ENCODE measurements around the gene MYLK4.

The MYLK4 gene

DNA sequence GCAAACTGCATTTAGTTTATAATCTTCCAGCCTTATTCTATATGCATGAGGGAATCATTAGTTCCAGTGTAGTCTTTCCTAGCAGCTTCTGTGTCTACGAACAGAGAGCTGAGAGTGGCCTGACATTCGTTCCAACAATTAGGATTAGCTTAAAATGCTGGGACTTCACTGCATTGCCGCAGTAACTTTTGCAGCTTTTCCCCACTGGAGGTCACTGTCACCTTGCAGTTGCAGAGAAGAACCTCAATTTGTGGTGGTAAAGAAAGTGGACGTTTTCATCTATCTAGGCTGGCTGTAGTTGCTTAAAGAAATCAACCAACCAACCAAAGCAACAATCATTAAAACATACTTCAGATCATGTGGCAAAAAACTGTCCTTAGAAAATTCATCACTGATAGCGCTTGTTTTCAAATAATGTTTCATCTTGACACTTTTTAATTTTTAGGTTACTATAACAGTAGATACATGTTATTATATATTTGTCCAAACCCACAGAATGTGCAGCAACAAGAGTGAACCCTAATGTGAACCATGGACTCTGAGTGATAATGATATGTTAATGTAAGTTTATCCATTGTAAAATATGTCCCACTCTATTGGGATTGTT lies 12.2 kb downstream of the MYLK4 start:
- no peak overlapping the region for H3K27ac ChIP-seq
- DNase-seq (ENCODE audit: low read depth, low spot score) = no peak

DNA sequence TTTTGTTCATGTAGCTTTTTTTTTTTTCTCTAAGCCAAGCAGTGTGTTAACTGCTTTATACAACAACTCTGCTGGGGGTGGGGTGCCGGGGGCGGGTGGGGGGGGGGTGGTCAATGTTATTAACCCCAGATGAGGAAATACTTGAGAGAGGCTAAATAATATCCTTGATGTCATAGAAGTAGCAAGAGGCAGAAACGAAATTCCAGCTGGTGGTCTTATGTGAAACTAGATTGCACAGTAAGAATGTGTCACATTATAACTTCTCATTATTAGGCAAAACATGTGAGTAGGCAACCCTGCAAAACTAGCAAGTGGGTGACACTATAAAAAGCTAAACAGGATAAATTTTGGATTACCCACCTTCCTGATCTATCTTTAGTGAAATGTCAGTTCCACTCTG lies 12.8 kb downstream of the MYLK4 start:
- DNase-seq (ENCODE audit: low read depth, low spot score) = no peak
- H3K27ac ChIP-seq = no peak overlapping the region

DNA sequence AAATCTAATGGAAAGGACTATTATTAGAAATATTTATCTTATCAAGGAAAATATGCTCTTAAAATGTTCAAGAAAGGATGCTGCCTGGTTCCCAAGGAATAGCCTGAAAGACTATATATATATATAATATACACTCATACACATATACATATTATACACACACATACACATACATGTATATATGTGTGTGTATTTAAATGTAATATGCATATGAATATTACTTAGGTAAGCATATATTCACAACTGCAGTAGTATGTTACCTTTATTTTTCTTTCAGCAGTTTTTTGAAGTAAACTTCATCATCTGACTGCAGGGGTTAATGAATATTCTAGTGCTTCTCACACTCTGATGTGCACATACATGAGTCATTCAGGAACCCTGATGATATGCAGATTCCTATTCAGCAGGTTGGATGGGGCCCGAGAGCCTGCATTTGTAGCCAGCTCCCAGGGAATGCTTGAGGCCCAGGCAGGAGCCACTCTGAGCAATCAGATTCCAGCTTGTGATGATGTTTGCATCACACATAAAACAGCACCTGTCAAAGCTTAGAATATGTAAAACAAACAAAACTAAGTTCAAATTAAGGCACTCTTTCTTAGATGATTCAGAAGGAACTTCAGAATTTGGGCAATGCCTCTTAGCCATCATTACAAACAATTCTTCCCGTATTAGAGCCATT lies 16.1 kb downstream of the MYLK4 start:
- DNase-seq (ENCODE audit: low read depth, low spot score) = no peak
- no peak overlapping the region for H3K27ac ChIP-seq

DNA sequence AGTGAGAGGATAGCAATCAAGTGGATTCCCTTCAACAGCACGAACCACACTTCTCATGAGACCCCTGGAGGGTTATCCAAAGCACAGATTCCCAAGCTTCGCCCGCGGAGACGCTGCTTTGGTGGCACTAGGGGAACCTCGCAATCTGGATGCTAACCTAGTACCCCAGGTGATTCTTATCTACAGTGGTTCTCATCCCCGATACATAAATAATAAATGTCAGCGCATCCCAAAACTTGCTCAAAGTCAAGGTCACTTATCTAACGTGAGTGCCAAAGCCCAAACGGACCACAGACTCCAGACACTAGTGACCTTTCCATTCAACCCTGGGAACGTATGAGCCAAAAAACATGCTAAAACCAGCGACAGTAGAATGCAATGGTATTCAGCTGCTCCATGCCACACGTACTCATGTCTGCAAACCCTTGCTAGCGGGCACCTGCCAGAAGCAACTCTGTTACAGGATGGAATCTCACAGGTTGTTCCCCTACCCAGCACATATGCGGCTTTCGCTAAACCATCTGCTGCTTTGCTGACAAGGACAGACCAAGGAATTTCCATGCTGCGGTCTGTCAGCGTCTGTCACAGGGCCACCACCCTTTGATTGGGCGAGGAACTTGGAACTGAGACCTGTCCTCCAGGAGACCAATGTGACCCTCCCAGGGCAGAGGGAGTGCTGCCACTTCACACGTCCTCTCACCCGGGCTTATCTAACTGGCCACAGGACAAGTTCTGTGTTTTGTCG lies 16.8 kb downstream of the MYLK4 start:
- H3K27ac ChIP-seq = no peak overlapping the region
- DNase-seq (ENCODE audit: low read depth, low spot score) = no peak

DNA sequence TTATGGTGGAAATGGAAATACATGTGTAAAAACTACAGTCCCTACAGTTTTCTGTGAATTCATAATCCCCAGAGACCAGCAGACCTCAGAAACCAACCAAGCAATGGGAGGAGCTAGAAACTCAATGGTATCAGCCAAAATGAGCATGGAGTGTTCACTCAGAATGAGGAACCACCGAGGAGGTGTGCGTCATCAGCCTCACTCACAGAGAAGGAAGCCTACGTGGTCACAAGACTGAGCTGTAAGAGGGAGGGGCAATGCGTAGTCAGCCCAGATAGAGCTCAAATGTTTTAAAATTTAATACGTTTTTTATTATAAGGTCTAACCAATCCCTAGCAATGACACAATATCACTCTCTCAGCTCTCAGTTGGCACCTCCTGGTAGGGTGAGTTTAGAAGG lies 17.4 kb downstream of the MYLK4 start:
- DNase-seq (ENCODE audit: low read depth, low spot score) = no peak
- no peak overlapping the region for H3K27ac ChIP-seq

DNA sequence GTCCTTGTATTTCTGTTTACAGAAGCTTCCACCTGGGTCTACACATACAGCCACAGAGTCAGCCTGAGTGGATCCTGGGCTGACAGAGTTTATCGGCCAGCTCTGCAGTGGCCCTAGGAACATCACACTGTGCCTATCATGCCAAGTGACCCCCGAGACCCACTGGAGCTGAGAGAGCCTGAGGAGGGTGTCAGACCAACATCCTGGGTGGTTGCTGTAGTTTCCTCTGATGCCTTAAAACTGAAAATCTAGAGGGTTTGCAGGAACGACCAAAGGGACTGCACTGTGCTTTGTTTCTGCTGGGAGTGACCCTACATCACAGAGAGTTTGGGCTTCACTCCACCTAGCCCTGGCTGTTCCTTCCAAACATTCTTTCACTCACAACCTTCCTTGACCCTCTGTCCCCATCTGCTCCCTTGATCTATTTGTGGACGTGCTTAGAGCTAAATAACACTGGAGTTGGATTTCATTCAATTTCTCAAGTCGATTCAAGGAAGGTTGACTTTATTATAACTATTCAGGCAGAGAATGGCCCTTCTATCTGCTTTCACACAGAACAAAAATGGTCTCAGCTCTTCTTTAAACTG lies 18.1 kb downstream of the MYLK4 start:
- no peak for DNase-seq (ENCODE audit: low read depth, low spot score)
- H3K27ac ChIP-seq = no peak overlapping the region

DNA sequence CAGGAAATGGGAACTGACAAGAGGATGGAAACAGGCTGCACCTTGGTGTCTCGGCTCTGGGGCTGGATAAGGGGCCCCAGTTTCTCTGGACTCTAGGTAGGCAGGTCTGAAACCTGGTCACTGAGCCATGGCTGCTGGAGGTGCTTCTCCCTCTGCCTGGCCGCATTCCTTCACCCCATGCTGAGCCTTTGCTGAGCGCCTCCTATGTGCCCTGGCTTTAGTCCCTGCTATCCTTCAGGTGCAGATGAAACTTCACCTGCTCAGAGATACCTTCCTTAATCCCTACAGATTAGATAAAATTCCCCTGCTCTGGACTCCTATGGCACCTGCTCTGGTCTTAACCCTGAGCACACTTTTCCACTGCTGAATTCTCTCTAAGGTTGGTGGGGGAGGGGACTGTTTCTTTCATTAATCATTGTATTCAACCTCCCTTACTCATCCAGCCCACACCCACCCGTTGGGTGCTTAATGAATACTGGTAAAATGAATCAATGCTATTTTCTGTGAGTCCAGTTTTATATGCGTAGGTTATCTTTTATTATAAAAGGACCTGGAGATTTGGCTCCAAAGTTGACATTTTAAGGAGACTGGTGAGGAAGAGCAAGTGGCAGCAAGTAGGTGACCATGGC lies 19.3 kb downstream of the MYLK4 start:
- no peak for DNase-seq (ENCODE audit: low read depth, low spot score)

DNA sequence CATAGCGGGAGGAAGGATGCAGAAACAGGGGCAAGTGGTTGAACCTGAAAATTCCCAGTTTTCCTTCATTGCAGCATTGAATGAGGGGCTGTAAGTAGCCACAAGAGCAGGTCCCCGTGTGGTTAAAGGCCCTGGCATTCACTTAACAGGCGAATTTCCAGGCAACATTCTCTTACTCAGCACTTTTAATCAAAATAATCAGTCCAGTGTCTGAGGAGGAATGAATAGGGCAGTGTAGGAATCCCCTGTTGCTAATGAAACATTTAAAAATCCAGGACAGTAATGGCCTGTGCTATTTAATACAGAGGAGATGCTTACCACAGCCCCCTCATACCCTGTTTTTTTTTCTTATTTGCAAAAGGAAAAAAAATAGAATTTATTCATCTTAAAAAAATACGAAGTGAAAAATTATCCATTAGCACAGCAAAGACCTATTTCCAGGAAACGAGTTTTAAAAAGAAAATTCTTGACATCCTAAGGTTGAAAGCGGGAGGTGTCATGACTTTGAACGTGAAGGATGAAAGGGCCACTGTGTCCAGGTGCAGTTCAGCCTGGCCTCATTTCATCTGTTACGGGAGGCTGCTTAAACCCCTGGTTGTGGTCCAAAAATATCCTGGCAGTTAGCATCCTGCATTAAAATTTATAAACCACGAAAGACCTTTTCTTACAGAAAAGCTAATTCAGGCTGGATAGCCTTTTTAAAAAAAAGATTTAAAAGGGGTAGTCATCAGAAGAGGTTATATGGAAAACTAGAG lies 20.2 kb downstream of the MYLK4 start:
- H3K27ac ChIP-seq = no peak overlapping the region
- no peak for DNase-seq (ENCODE audit: low read depth, low spot score)

More for the DNA sequence above, 19.3 kb downstream of the MYLK4 start:
- no peak overlapping the region for H3K27ac ChIP-seq

DNA sequence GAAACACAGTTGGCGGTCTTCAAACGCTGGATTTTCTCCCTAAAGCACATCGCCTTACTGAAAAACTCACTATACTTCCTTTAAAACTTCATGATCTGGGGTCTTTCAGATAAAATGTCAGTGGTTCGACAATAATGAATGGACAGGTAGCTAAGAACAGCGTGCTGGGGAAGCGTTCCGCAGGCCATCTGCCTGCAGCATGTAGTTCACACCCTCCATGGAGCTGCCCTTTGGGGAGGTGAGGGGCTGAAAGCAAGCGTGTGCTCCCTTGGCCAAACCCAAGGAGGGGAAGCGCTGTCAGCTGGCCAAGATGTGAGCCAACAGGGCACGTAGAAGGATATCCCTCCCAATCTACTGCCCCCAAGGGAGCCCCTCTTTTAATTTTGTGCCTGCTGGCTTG lies 20.8 kb downstream of the MYLK4 start:
- no peak for DNase-seq (ENCODE audit: low read depth, low spot score)
- no peak overlapping the region for H3K27ac ChIP-seq

DNA sequence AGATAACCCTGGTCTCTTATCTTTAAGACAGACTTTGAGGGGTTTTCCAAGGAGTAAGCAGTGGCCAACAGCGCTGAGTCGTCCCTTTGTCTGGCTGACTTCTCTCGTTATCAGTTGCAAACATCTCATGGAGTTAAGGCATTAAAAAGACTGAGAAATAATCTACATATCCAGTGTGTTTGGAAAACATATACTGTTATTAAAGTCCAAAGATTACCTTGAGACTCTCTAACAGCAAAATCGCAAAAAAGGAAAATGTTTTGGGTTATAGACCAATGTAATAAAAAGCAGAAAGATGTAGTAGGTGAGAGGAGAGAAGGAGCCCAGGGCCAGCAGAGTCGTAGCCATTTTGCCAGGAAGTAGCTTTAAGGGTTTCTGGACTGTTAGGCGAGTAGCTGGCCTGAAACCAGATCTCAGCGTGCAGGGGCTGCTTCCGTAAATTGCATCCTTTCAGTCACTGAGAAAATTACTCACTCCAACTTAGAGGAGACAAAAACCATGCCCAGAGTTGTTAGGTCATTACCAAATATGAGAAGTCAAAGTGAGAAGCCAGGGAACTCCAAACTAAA lies 24.6 kb downstream of the MYLK4 start:
- no peak for DNase-seq (ENCODE audit: low read depth, low spot score)
- H3K27ac ChIP-seq = no peak overlapping the region

DNA sequence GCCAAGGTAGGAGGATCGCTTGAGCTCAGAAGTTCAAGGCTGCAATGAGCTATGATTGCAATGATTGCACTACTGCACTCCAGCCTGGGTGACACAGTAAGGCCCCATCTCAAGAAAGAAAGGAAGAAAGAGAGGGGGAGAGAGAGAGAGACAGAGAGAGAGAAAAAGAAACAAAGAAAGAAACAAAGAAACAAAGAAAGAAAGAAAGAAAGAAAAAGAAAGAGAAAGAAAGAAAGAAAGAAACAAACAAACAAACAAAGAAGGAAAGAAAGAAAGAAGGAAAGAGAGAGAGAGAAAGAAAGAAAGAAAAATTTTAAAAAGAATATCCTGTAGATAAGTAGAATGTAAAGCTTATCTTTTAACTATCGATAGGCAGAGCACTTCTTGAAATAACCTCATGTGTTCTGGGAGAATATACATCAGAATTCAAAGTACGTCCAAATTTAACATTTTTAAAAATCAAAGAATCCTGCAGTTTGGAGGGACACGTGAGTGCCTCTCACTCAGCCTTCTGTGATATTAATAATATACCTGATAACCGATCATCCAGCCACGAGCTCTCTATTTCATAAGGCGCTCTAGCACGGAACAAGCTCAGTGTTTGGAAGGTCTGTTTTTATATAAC lies 25.2 kb downstream of the MYLK4 start:
- no peak overlapping the region for H3K27ac ChIP-seq
- DNase-seq (ENCODE audit: low read depth, low spot score) = no peak

DNA sequence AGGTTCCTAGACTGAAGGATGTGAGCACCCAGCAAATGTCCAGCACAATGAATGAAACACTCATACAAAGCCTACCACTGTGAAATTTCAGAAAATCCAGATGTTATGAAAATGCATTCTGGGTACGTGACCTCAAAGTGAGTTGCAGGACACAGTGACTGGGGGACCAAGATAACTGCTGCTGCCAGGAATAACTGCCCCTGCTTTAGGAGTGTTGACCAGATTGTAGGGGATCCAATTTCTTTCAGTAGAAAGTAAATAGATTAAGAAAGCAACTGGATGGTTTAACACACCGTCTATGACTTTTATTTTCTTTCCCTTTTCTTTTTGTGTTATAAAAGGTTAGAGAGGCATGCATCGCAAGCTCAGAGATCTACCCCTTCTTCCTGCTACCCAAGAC lies 29.5 kb downstream of the MYLK4 start:
- no peak for DNase-seq (ENCODE audit: low read depth, low spot score)

DNA sequence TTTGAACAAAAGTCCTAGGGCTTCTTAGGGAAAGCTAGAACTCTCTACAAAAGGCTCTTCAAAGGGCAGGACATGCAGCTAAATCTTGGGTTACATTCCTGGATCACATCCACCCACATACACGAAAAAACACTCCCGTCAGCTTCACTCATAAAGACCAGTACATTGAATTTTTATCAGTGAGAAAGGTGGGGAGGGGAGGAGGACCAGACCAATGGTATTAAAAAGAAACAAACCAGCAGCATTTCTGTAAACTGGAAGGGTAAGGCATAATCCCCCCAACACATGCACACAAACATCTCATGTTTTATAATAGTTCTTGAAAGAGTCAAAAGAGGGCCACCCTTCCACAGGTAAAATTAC lies 31.6 kb downstream of the MYLK4 start:
- H3K27ac ChIP-seq = no peak overlapping the region
- DNase-seq (ENCODE audit: low read depth, low spot score) = no peak

More for the DNA sequence above, 29.5 kb downstream of the MYLK4 start:
- H3K27ac ChIP-seq = no peak overlapping the region

DNA sequence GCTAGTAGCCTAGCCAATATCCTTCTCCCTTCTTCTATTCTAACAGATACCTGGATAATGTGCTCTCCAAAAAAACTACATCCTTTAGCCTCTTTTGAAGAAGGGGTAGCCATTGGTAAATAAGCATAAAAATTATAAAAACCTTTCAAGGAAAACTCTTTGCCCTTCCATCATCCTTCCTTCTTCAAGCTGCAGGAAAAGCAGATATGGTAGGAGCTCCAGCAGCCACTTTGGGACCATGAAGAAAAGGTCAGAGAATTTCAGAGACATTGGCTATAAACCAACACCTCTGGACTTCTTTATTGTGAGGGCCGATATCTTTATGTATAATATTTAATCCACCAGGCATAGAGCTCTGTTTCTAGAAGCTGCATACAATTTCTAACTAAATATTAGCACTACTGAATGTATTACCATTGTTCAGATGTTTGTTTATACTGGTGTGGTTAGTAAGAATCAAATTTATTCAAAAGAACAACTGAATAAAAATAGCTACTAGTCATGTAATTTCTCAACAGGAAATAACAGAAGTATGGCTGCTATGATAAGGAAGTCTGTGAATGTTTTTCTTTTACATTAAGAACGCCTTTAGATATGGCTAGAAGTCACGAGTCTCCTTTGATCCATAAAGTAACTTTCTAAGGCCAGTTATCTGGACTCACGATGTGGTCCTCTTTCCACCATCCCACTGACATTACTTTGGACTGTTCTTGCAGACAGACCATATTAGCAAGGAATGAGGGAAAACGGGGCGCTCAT lies 32.2 kb downstream of the MYLK4 start:
- DNase-seq (ENCODE audit: low read depth, low spot score) = no peak
- no peak overlapping the region for H3K27ac ChIP-seq

DNA sequence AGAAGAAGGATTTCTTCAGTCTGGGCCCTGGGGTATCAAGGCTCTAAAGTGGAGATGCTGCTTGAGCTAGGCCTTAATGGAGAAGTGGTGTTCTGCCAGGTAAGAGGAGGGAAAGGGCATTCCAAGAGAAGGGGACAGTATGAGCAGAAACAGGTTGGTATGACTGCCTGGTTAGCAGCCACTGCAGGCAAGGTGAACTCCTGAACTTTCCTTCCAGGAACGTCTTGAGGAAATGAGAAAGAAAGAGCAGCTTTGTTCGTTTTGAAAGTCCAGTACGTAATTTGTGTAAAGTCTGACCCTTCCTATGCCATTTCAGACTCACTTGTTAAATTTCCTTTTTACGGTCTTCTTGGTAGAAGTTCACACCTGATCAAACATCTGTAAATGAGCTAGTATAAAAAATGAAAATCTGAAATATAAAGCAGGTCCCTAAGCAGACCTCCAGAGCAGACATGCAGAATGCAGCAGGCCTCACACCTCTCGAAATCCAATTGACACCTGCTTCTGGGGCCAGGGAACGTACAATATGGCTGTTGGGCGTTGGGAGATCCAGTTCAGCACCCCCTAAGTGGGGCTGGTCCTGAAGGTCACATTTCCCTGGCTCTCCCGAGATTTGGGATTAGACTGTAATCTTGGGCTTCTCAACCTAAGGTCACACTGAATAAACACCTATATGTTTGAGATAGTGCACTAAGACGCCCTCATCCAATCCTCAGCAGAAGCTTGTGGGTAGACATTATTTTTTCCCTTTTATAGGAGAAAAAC lies 33.6 kb downstream of the MYLK4 start:
- H3K27ac ChIP-seq = no peak overlapping the region
- no peak for DNase-seq (ENCODE audit: low read depth, low spot score)

DNA sequence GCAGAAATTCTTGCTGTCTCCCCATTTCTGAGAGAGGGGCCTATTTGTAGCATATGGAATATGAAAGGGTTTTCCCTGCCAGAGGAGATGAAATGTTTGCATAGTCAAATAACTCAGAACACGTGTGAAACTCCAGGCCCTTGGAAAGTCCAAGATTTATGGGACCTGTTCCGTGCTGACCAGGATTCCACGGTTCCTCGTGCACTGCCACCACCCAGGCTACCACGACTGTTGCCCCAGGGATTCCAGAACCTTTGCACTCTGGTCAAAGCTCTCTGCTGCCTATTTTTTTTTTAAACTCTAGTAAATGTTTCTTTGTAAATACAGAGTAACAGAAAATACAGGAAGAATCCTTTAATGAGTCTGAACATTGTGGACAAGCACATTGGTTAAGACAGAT lies 35.0 kb downstream of the MYLK4 start:
- DNase-seq (ENCODE audit: low read depth, low spot score) = no peak
- H3K27ac ChIP-seq = no peak overlapping the region

DNA sequence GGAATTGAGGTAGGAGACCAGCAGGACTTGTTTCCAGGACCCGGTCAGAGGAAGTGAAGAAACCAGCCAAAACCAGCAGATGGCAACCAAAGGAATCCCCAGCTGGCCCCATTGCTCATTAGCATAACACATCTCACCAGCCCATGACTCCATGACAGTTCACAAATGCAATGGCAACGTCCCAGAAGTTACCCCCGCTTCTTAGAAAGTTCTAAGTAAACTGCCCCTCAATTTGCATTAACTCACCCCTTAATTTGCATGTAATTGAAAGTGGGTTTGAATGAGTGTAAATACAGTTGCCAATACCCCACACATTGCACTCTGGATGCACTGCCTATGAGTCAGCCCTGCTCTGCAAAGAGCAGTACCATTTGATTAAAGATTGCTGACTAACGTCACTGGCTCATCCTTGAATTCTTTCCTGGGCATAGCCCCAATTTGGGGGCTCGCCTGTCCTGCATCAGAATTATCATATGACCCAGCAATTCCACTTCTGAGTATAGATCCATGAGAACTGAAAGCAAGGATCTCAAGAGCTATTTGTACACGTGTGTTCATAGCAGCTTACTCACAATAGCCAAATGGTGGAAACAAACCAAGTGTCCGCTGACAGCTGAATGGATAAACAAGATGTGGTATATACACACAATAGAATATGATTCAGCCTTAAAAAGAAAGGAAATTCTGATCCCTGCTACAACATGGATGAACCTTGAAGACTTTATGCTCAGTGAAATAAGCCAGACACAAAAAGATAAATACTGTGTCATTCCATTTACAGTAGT lies 36.4 kb downstream of the MYLK4 start:
- no peak overlapping the region for H3K27ac ChIP-seq

More for the DNA sequence above, 36.4 kb downstream of the MYLK4 start:
- DNase-seq (ENCODE audit: low read depth, low spot score) = no peak
